ENCODE data around the gene OVCA2. TPM values are rescaled to one million over a fixed set of nuclear protein-coding genes. Genes with fewer than 3 reads are reported as not detected.

The OVCA2 gene
- total RNA-seq, 1 experiment from 2014 or later, result 42.5 TPM

DNA sequence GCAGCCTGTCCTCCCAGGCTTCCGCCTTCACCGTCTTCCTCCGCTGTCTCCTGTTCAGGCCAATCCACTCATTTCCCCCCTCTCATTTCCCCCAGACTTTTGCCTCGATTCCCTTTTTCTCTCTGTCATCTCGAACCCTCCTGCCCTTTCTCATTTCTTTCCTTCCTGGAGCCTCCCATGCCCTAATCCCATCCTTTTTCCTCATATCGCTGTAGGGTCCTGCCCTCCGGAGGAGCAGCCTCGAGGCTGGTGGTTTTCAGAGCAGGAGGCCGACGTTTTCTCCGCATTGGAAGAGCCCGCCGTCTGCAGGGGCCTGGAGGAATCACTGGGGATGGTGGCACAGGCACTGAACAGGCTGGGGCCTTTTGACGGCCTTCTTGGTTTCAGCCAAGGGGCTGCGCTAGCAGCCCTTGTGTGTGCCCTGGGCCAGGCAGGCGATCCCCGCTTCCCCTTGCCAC, 597 bp downstream of the OVCA2 start:
- ChIA-PET CTCF (no interaction called here), POLR2A (no interaction called here)
- peaks cover 12% of the 10 kb centered on the region for H3K4me1 ChIP-seq (ENCODE audit: control insufficient read depth, insufficient read depth, low read length)
- no peak for DNase-seq (ENCODE audit: low read depth, low spot score)
- TF ChIP-seq, protein P1, sequence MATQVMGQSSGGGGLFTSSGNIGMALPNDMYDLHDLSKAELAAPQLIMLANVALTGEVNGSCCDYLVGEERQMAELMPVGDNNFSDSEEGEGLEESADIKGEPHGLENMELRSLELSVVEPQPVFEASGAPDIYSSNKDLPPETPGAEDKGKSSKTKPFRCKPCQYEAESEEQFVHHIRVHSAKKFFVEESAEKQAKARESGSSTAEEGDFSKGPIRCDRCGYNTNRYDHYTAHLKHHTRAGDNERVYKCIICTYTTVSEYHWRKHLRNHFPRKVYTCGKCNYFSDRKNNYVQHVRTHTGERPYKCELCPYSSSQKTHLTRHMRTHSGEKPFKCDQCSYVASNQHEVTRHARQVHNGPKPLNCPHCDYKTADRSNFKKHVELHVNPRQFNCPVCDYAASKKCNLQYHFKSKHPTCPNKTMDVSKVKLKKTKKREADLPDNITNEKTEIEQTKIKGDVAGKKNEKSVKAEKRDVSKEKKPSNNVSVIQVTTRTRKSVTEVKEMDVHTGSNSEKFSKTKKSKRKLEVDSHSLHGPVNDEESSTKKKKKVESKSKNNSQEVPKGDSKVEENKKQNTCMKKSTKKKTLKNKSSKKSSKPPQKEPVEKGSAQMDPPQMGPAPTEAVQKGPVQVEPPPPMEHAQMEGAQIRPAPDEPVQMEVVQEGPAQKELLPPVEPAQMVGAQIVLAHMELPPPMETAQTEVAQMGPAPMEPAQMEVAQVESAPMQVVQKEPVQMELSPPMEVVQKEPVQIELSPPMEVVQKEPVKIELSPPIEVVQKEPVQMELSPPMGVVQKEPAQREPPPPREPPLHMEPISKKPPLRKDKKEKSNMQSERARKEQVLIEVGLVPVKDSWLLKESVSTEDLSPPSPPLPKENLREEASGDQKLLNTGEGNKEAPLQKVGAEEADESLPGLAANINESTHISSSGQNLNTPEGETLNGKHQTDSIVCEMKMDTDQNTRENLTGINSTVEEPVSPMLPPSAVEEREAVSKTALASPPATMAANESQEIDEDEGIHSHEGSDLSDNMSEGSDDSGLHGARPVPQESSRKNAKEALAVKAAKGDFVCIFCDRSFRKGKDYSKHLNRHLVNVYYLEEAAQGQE (IDR thresholded peaks at IDR 0.05; ENCODE audit: insufficient read depth in 1 of 2, low read depth in 2 of 2, low read length in 1 of 2), result no peak
- H3K9me3 ChIP-seq (ENCODE audit: control insufficient read depth, insufficient read depth, low read depth, low read length), result no peaks in the 10 kb centered on the region
- in situ Hi-C loops (cut with HindIII; ENCODE audit: low pct_unique_long_range_greater_than_20kb, low sequenced_read_pairs) (no loop called here), intact Hi-C loops (cut with micrococcal nuclease; ENCODE audit: unreplicated experiment) (no loop called here)
- ATAC-seq, result peak; percentile 18; the same call in 1 of the 2 replicates
- H3K27ac ChIP-seq (ENCODE audit: low read length), result peak overlapping the region; percentile 98
- H3K4me3 ChIP-seq (ENCODE audit: low read depth in 2 of 2, low read length in 2 of 2), result peak overlapping the region; percentile 72 to 77
- H3K36me3 ChIP-seq (ENCODE audit: control insufficient read depth, insufficient read depth, low read length), result 0 out of 2 replicates have a peak, but pooled peaks cover 3% of the 10 kb centered on the region
- no peaks in the 10 kb centered on the region for H3K27me3 ChIP-seq (ENCODE audit: control insufficient read depth, insufficient read depth, low read length)
- no TSS peak for BruUV-seq (replicated peaks)

DNA sequence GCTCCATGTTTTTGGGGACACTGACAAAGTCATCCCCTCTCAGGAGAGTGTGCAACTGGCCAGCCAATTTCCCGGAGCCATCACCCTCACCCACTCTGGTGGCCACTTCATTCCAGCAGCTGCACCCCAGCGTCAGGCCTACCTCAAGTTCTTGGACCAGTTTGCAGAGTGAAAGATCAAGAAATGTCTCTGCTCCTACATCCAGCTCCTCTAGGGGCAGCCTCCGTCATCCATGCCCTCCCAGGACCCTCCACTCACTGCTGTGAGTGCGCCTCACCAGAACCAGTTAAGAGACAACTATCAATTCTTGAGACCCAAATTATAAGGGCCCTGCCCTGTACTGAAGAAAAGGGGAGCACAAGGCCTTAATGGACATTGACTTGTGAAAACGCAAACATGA, 1.1 kb downstream of the OVCA2 start:
- peaks cover 12% of the 10 kb centered on the region for H3K4me1 ChIP-seq (ENCODE audit: control insufficient read depth, insufficient read depth, low read length)
- 0 out of 2 replicates have a peak, but pooled peaks cover 3% of the 10 kb centered on the region for H3K36me3 ChIP-seq (ENCODE audit: control insufficient read depth, insufficient read depth, low read length)
- peak overlapping the region; percentile 72 to 77 for H3K4me3 ChIP-seq (ENCODE audit: low read depth in 2 of 2, low read length in 2 of 2)
- peak overlapping the region; percentile 98; the same call in 1 of the 2 replicates for H3K27ac ChIP-seq (ENCODE audit: low read length)
- ChIA-PET POLR2A (no interaction called here), CTCF (no interaction called here)
- BruUV-seq (replicated peaks), result TSS peak; percentile 87
- no peak for ATAC-seq
- H3K27me3 ChIP-seq (ENCODE audit: control insufficient read depth, insufficient read depth, low read length), result no peaks in the 10 kb centered on the region
- TF ChIP-seq POLR2AphosphoS5 (IDR thresholded peaks at IDR 0.05; ENCODE audit: low read depth, low read length), result no peak
- TF ChIP-seq TCF7L2 (IDR thresholded peaks at IDR 0.05; ENCODE audit: low read depth, low read length), result no peak
- no peak for TF ChIP-seq SIN3A (IDR thresholded peaks at IDR 0.05; ENCODE audit: borderline replicate concordance, insufficient read depth, low read depth, low read length)
- TF ChIP-seq, protein P2, sequence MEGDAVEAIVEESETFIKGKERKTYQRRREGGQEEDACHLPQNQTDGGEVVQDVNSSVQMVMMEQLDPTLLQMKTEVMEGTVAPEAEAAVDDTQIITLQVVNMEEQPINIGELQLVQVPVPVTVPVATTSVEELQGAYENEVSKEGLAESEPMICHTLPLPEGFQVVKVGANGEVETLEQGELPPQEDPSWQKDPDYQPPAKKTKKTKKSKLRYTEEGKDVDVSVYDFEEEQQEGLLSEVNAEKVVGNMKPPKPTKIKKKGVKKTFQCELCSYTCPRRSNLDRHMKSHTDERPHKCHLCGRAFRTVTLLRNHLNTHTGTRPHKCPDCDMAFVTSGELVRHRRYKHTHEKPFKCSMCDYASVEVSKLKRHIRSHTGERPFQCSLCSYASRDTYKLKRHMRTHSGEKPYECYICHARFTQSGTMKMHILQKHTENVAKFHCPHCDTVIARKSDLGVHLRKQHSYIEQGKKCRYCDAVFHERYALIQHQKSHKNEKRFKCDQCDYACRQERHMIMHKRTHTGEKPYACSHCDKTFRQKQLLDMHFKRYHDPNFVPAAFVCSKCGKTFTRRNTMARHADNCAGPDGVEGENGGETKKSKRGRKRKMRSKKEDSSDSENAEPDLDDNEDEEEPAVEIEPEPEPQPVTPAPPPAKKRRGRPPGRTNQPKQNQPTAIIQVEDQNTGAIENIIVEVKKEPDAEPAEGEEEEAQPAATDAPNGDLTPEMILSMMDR (IDR thresholded peaks at IDR 0.05), result no peak
- TF ChIP-seq, protein P1 (IDR thresholded peaks at IDR 0.05; ENCODE audit: insufficient read depth in 1 of 2, low read depth in 2 of 2, low read length in 1 of 2), result no peak
- no peaks in the 10 kb centered on the region for H3K9me3 ChIP-seq (ENCODE audit: control insufficient read depth, insufficient read depth, low read depth, low read length)
- no peak for DNase-seq (ENCODE audit: low read depth, low spot score)
- intact Hi-C loops (cut with micrococcal nuclease; ENCODE audit: unreplicated experiment), result no loop called here
- in situ Hi-C loops (cut with HindIII; ENCODE audit: low pct_unique_long_range_greater_than_20kb, low sequenced_read_pairs), result no loop called here
